ENCODE measurements around the gene RILPL1. TPM values are rescaled to one million over a fixed set of nuclear protein-coding genes. Genes with fewer than 3 reads are reported as not detected.
"Not testable (repeated sequence)": the region's sequence is repeated elsewhere in the genome, so short reads cannot be mapped to it uniquely, and the experiment has no call there.

The RILPL1 gene
- total RNA-seq, 3 donors from 2014 or later, result 2.5 to 17.8 (median 3.0) TPM

- intact Hi-C loops (cut with DNase I, micrococcal nuclease), result no loop called here
- H3K9me3 ChIP-seq, result no peaks in the 10 kb centered on the region
- TF ChIP-seq CTCF (IDR thresholded peaks at IDR 0.05), result no peak
- ATAC-seq (no peak), DNase-seq (no peak)
- no peaks in the 10 kb centered on the region for H3K36me3 ChIP-seq (ENCODE audit: low read depth)
- H3K4me3 ChIP-seq, result no peak overlapping the region
- H3K4me1 ChIP-seq (ENCODE audit: low read depth), result no peaks in the 10 kb centered on the region
Observed at GRCh38 chr12:123516216-123516780, 17.2 kb downstream of the RILPL1 start.

- H3K4me1 ChIP-seq (ENCODE audit: low read depth); H3K9me3 ChIP-seq; intact Hi-C loops (cut with DNase I, micrococcal nuclease); DNase-seq; H3K36me3 ChIP-seq (ENCODE audit: low read depth); ATAC-seq; H3K4me3 ChIP-seq: not testable (repeated sequence)
Observed at GRCh38 chr12:123514582-123515221, 18.8 kb downstream of the RILPL1 start.

GRCh38 chr12:123513805-123514204, 19.7 kb downstream of the RILPL1 start:
- no peak for TF ChIP-seq CTCF (IDR thresholded peaks at IDR 0.05)
- Histone ChIP-seq H3K4me3 (no peak overlapping the region), H3K9me3 (no peaks in the 10 kb centered on the region), H3K36me3 (ENCODE audit: low read depth) (no peaks in the 10 kb centered on the region), H3K4me1 (ENCODE audit: low read depth) (no peaks in the 10 kb centered on the region)
- DNase-seq, result no peak
- intact Hi-C loops (cut with DNase I, micrococcal nuclease), result no loop called here
- ATAC-seq, result no peak

- Histone ChIP-seq H3K36me3 (ENCODE audit: low read depth) (no peaks in the 10 kb centered on the region), H3K4me1 (ENCODE audit: low read depth) (no peaks in the 10 kb centered on the region), H3K4me3 (no peak overlapping the region), H3K9me3 (no peaks in the 10 kb centered on the region)
- TF ChIP-seq CTCF (IDR thresholded peaks at IDR 0.05), result no peak
- intact Hi-C loops (cut with DNase I, micrococcal nuclease), result no loop called here
- ATAC-seq (no peak), DNase-seq (no peak)
Observed at GRCh38 chr12:123512838-123513665, 20.5 kb downstream of the RILPL1 start.

- Histone ChIP-seq H3K36me3 (ENCODE audit: low read depth) (no peaks in the 10 kb centered on the region), H3K9me3 (no peaks in the 10 kb centered on the region), H3K4me1 (ENCODE audit: low read depth) (no peaks in the 10 kb centered on the region), H3K4me3 (no peak overlapping the region)
- TF ChIP-seq CTCF (IDR thresholded peaks at IDR 0.05), result no peak
- ATAC-seq (no peak), DNase-seq (no peak)
- intact Hi-C loops (cut with DNase I, micrococcal nuclease), result no loop called here
Observed at GRCh38 chr12:123506843-123507236, 26.7 kb downstream of the RILPL1 start.

All from mucosa of descending colon (tissue), 3 donors.